AG20443 (cell line): ENCODE measurements around the gene ATP5MC2.
A peak's percentile ranks its signal among the peaks of the same experiment; 100 is the strongest.
"Not testable (repeated sequence)": the region's sequence is repeated elsewhere in the genome, so short reads cannot be mapped to it uniquely, and the experiment has no call there.

Source experiments
- DNase-seq: peaks from one replicate; pipeline ENCODE4 v3.0.0; 2012; ENCODE audit warnings: low spot score, mixed read lengths

ATP5MC2 gene

DNA sequence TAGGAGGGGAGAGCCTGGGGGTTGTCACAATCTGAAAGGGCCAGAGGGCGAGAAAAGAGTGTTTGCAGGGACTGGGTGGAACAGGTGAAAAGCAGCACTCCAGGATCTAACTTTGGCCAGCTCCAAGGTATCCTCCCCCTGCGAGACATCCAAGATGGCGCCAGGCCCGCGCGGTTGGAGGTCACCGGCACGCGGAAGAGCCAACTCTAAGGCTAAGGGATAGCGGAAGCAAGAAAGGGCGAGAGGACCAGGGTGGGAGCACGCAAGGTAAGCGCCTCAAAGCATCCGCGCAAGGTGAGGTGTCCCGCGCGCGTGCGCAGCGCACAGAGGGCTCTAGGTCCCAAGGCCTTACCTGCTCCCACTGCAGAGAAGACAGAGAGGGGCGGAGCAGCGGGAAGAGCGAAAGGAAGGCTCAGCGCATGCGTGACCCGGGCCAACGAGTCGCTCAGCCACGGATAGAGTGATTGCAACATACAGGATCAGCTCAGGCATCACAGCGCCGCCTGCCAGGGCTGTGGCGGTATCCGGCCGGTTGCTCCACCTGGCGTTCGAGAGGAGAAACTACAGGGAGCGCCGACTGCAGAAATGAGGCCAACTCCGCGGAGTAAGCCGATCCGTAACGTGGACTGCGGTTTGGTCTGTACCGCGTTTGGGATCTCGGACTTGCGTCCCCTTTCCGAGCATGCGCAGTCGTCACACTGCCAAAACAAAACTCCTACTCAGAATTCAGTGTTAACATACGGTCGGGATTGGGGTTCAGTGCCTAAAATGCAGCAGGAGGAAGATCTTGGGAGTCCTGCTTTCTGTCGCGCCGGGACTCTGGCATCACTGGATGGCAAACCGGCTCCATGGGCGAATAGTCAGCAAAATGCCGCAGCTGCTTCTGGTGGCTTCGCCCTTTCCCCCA, at the start of gene ATP5MC2:
TSS of gene ATP5MC2 (minus strand) at position 383 of the 907 bp plus-strand sequence. CDS start 3,469 bp downstream, outside the sequence.
- DNase-seq = peak; percentile 99

DNA sequence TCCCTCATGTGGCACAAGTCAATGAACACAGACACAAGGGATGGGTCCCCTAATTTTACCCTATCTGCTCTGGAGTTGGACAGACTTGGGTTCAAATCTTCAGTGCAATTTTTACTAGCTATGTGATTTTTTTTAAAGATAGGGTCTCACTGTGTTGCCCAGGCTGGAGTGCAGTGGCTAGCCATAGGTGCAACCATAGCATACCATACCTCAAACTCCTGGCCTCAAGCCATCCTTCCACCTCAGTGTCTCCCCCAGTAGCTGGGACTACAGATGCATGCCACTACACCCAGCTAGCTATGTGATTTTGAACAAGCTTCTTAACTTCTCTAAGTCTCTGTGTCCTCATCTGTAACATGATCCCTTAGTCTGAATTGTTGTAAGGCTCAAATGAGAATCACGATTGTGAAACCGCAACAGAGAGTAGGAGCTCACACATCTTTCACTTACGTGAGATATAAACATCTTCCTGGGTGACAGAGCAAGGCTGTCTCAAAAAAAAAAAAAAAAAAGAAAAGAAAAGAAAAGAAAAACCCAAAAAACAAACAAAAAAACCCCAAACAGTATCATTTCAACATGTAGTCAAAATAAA, 46.7 kb upstream of the ATP5MC2 start:
- DNase-seq = no peak

DNA sequence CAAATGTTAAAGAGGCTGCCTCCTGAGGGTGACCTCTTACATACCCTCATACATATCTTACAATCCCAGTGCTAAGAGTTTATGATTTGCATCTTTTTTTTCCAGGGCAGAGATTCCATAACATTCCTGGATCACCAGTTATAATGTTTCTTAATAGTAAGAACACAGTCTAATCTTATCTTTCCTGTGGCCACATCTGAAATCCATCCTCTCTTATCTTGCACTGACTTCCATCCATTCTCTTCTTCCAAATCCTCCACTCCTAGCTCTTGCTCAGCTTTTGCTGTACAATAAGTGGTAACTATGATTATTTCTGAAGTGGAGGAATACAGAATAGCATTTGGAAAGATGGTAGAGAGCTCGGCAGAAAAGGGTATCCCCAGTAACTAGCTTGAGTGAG, 45.1 kb upstream of the ATP5MC2 start:
- DNase-seq = no peak

DNA sequence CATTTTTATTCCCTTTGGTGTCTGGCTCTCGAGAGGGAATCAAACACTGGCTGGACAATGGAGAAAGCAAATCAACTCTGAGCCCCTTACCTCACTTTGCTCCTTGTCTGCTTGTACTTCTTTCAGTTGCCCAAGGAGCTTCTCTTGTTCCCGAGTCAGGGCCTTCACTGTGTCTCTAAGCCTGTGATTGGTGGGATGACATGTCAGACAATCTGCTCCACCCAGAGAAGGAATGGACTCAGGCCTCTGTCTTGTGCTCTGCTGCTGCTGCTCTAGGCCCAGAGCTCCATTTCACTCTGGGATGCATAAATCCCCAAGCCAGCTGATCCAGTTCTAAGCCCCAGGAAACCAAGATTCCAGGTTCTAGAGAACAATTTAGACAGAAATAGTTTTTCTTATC, 43.8 kb upstream of the ATP5MC2 start:
- DNase-seq = no peak

DNA sequence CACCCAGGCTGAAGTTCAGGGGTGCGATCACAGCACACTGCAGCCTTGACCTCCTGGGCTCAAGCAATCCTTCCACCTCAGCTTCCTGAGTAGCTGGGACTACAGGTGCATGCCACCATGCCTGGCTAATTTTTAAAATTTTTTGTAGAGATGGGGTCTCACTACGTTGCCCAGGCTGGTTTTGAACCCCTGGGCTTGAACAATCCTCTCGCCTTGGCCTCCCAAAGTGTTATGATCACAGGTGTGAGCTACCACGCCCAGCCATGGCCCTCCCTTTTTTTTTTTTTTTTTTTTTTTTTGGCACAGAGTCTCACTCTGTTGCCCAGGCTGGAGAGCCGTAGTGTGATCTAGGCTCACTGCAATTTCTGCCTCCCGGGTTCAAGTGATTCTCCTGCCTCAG, 42.7 kb upstream of the ATP5MC2 start:
- not testable (repeated sequence) for DNase-seq

DNA sequence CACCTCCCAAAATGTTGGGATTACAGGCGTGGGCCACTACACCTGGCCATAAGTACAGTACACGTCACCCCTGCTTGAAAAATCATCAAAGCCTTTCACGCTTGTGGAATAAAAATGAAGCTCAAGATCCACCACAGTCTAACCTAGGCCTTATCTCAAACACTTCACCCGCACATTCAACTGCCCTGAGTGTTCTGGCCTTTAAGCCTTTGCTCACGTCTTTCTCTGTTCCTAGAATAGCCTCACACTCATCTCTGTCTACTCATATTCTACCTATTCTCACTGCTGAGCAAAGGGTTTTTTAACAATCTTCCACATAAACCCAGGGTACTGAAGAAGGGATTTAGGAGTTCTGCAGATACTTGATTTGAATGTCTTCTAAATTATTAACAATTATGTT, 41.4 kb upstream of the ATP5MC2 start:
- DNase-seq = no peak

DNA sequence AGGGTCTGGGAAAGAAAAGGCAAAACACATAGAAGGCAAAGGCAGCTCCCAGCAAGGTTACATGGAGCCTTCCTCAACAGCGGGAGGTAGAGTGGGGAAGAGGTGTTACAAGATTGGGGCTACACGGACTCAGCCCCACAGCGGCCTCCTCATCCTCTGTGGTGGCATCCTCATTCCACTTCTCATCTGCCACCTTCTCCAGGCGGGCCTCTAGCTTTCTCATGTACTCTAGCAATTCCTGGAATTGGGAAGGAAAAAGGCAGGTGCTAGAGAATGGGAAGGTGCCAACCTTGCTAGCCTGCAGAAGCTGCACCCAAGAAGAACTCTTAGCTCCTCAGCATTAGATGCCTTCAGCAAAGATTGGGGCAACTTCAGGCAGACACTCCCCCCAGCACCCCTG, 38.1 kb upstream of the ATP5MC2 start:
- no peak for DNase-seq

DNA sequence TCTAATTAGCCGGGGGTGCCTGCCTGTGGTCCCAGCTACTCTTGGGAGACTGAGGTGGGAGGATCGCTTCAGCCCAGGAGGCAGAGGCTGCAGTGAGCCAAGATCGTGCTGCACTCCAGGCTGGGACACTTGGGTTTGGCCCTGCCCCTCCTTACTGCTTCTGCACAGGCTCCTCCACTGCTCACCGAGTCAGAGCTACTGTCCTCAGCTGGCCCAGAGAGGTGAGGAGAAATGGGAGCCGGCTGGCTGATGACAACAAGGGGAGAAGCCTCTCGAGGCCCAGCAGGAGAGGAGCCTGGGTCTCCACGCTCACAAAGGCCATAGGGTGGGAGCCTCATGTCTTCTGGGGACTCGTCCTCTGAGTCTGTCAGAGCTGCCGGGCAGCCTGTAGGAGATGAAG, 37.6 kb upstream of the ATP5MC2 start:
- no peak for DNase-seq

DNA sequence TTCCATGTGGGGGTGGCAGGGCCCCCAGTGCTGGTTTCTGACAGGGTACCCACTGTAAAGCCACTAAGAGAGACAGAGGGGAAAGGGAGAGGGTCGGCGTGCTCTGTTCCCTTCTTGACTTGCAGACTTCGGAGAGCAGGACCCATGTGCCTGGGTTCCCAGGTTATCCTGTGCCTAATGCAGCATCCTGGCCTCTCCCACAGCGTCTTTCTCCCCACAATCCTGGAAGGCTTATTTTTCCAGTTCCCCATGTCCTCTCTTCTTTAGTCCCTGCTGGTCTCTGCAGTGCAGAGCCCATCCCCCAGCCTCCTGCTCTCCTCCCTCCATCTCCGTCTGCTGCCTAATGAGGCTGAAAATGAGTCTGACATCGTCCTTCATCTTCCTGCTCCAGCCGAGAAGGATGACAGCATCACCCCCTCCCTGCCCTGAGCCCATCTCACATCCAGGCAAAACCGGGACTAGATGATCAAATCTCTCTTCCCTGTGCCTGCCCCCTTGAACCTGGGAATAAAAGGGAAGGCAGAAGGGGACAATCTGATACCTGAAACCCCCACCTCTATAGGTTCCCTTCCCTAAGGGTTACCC, 36.3 kb upstream of the ATP5MC2 start:
- no peak for DNase-seq

DNA sequence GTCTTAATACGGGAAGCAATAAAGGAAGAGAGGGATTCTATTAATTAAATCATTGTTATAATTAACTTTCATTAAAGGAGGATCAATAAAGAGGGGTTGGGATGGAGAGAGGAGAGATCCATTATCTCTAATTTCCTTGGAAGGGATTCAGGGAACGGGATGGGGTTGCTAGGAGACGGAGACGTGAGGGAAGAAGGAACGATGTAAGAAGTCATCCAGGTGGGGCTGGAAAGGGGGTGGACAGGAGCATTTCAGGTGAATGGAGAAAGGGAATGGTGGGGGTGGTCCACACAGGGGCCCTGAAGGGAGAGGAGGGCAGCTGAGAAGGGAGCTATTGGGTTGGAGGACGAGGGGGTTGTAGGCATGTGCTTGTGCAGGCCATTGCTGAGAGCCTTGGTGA, 34.2 kb upstream of the ATP5MC2 start:
- DNase-seq = no peak

DNA sequence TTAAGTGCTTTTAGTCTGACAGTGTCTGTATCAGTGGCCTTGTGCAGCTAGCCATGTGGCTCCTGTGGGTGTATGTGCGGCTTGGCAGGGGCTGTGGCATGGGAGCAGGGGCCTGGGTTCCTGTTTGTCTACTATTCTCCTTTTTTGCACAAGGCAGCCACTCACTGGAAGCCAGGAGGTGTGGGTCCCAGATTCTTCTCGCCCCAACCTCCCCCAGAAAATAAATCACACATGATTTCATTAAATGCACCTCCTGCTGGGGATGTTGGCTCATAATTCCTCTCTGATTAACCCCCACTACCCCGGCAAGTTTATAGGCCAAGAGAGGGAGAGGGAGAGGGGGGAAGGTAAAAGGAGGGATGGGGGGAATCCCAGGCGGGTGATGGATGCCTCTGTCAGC, 33.8 kb upstream of the ATP5MC2 start:
- no peak for DNase-seq

DNA sequence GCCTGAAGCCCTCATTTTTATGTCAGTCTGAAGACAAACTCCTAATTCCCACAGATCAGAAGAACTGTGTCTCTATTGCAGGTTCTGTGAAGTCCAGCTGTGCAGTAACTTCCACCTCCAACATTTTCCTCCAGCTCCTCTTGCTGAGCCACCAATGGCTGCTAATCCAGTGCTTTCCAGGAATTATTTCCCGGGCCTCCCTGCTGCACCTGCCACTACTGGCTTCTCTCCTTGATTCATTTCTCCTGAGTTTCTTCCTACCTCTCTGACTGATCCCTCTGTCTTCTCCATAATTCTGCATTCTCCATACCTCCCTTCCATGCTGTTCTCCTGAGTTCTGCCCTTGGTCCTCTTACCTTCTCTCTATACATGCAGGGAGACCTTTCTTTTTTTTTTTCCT, 30.2 kb upstream of the ATP5MC2 start:
- DNase-seq = no peak

DNA sequence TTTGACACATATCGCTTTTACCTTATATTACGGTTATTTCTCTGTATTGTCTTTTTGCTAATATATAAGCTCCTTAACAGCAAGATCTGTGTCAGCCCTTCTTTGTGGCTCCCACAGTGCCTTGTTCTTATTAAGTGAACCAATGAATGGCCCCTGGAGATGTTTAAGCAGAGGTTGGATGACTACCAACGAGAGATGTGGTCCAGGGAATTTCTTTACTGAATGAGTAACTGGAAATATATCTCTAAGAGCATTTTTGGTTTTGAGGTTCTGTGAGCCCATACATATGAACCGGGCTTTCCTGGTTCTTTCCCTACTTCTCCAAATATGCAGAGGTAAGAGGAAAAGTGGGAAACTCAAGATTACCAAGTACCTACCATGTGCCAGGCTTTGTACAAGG, 27.9 kb upstream of the ATP5MC2 start:
- no peak for DNase-seq

DNA sequence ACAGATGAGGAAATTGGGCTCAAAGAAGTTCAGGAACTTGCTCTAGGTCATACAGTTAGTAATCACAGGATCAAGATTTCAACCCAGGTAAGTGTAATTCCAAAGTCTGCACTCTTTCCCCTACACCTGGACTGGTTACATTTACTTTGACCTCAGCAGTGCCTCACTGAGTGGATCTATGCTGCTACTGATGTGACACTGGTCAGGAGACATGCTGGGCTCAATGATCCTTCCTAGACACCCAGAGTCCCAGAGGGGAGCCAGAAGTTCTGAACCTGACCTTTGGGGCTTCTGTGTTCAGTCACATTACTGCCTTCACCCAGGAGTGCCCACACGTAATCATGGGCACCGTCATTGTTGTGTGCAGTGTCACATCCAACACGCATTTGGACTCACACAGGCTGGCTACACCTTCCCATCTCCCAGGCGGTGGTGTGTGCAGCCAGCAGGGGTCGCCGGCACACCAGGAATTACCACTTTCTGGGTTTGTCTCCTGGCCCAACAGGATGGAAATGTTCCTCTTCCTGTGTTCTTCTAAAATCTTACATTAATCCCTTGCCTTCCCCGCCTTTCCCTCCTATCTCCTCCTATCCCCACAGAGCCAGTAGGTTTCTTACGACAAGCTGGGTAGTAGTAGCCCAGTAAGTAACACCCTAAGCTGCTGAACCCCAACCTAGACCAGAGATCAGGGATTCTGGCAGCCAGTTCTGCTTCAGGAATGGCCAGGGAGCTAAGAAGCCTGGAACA, 25.8 kb upstream of the ATP5MC2 start:
- peak; percentile 89 for DNase-seq

DNA sequence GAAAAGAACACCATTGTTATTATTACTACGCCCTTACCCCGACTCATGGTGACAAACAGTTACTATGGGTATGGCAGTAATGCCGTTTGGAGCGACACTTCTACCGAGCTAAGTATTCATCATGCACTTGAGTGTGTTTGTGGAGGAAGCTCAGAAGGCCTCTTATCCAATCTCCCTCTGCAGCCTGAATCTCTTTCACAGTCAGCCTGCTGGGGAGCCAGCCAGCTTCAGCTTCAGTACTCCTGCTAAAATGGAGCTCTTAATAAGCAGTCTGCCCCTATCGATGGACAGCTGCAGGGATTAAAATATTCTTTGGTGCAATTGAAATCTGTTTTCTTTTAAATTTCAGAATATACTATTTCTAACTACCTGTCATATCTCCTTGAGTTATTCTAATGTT, 24.7 kb upstream of the ATP5MC2 start:
- DNase-seq = no peak

DNA sequence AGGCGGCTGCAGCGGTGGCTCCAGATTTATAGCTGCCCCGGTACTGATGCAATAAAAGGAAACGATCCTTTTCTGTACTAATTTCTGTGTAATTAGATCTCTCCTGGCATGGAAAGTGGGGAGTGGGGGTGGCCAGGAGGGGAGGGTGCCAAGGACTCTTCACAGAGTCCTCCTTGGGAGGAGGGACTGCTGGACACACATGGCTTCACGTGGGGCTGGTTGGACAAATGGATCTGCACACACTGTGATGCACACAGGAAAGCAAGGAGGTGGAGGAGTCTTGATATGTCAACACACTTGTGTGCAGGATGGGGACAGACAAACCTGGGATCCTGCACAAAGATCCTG, 23.8 kb upstream of the ATP5MC2 start:
- DNase-seq = no peak

DNA sequence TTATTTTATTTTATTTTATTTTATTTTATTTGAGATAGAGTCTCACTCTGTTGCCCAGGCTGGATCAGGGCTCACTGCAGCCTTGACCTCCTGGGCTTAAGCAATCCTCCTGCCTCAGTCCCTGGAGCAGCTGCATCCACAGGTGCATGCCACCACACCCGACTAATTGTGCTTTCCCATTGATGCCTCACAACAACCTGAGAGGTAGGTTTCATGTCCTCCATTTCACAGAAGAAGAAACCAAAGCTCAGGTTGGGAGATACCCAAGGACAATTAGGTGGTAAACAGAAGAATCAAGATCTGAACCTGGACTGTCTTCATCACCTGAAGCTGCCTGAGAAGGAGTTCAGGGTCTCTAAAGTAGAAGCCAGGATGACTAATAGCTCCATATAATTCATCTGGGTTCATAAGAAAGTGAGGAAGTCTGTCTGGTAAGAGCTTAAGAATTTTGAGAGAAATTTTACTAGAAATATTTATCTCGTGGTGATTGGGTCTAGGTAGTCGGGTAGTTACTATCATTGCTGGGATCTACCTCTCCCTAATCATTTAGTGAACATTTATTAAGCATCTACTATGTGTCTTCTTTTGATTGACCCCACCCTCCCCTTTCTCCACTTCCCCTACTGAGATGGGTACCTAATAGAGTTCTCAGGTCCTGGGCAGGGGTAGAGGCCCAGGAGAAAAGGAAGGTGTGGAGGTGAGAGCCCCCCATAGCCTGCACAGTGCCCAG, 23.2 kb upstream of the ATP5MC2 start:
- DNase-seq = no peak

DNA sequence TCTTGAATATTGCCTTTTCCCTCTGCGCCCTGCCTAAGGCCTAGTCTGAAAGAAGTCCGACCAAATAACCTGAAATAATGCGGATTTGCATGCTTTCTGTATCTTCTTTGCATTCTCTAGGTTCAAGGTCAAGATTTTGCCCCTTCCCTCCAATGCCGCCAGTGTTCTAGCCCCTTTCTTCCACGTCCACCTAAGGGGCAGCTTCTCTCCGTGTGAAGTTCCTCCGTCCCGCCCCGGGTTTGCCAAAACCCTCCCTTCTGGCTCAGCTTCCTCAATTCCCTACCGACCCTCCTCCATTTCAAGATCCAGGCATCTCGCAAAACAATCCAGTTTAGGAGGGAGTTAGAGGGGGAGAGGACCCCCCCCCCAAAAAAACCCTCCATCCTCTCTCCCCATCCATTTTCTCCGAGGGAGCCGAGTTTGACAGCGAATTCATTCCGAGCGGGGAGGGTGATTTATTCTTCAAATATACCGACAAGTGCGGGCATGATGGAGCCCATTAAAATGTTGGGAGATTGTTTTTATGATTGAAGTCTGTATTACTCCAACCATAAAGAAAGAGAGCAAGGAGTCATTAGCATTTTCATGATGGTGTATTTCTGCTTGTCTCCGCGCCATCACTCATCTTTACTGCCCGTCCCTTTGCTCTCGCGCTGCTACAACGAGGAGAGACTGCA, 20.9 kb upstream of the ATP5MC2 start:
- no peak for DNase-seq

DNA sequence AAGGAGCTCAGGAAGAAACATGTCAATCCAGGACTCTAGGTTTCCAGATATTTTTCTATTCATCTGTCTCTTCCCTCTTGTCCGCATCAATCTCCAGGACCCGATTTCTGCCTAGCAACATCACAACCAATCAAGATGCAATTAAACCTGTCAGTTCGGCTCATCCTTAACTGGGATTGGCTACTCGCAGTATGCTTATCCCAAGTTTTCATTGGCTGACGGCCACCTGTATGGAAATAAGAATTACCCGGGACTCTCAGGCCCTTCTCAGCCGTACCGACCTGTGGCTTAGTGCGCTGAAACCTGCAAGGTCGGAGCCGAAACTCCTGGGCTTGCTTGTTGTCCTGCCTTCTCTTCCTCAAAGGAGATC, 20.4 kb upstream of the ATP5MC2 start:
- DNase-seq = peak; percentile 72

DNA sequence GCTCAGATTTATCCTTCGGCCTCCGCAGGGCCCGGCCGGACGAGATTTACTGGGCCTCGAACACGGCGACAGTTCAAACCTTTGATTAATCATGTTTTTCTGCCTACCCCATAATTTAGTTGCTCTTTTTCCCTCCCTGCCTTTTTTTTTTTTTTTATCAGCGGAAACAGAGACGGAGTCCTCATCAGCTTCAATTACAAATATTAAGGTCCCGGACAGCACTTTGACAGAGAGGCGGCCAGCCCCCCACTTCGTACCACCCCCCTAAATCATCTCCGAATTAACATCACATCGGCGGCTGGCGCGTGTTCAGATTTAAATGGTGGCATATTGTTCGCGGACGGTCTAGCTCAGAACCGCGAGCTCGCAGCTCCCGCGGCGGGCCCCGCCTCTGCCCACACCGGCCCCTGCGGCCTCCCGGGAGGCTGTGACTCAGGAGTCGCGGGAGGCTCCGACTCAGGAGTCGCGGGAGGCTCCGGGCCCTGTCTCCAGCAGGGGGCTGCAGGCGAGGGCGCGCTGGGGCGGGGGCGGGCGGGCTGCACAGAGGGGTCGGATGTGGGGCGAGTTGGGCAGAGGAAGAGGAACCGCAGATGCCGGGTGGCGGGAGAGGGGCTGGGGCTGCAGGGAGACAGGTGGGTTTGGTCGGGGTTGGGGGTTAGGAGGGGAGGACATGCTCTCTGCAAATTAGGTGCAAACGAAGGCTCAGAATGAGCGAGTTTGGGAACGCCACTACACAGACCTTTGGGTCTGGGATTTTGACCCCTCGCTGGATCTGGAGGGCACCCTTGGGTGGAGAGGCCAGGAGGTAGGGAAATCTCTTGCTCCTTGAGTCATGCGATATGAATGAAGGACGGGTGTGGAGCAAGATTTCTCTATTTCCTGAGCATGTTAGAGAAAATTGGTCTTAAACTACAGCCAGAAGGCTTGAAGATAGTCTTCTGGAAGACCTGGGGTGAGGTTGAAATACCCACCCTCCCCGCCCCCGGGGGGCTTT, 19.6 kb upstream of the ATP5MC2 start:
- peak; percentile 81 for DNase-seq
